ENCODE measurements around the gene TMEM135.
"Not testable (repeated sequence)": the region's sequence is repeated elsewhere in the genome, so short reads cannot be mapped to it uniquely, and the experiment has no call there.

The TMEM135 gene

GRCh38 chr11:87148749-87149148 lies 111.0 kb downstream of the TMEM135 start:
- no peak overlapping the region for H2AFZ ChIP-seq (ENCODE audit: low read depth)
- TF ChIP-seq CTCF (conservative IDR thresholded peaks at IDR 0.05; ENCODE audit: low read depth, low read length) = no peak
- H3K27me3 ChIP-seq (ENCODE audit: insufficient read depth, low read depth) = no peaks in the 10 kb centered on the region
- no peak overlapping the region for H3K4me3 ChIP-seq (IDR thresholded peaks at IDR 0.05; ENCODE audit: insufficient read depth, low read depth, low read length)
- no peak overlapping the region for H3K27ac ChIP-seq
- H3K4me2 ChIP-seq = no peak overlapping the region
- H3K4me1 ChIP-seq (ENCODE audit: low read depth, poor library complexity, severe bottlenecking) = peaks cover under 1% of the 10 kb centered on the region
- H3K9ac ChIP-seq = no peak overlapping the region
- no peaks in the 10 kb centered on the region; the same call in 1 of the 2 replicates for H3K79me2 ChIP-seq (ENCODE audit: insufficient read depth, low read depth)
- H3K36me3 ChIP-seq (ENCODE audit: insufficient read depth) = no peaks in the 10 kb centered on the region
- no peaks in the 10 kb centered on the region for H4K20me1 ChIP-seq (ENCODE audit: insufficient read depth)

GRCh38 chr11:87149782-87150181 lies 112.0 kb downstream of the TMEM135 start:
- H3K27ac ChIP-seq; H3K36me3 ChIP-seq (ENCODE audit: insufficient read depth); H3K9ac ChIP-seq; H3K27me3 ChIP-seq (ENCODE audit: insufficient read depth, low read depth); H3K79me2 ChIP-seq (ENCODE audit: insufficient read depth, low read depth); H3K4me1 ChIP-seq (ENCODE audit: low read depth, poor library complexity, severe bottlenecking); H3K4me3 ChIP-seq (IDR thresholded peaks at IDR 0.05; ENCODE audit: insufficient read depth, low read depth, low read length); H4K20me1 ChIP-seq (ENCODE audit: insufficient read depth); H3K4me2 ChIP-seq; H2AFZ ChIP-seq (ENCODE audit: low read depth): not testable (repeated sequence)

- H3K27ac ChIP-seq = no peak overlapping the region
- H3K4me3 ChIP-seq (IDR thresholded peaks at IDR 0.05; ENCODE audit: insufficient read depth, low read depth, low read length) = no peak overlapping the region
Observed at GRCh38 chr11:87150936-87151335, 113.2 kb downstream of the TMEM135 start.

GRCh38 chr11:87154246-87154645 lies 116.5 kb downstream of the TMEM135 start:
- Histone ChIP-seq H3K4me1 (ENCODE audit: low read depth, poor library complexity, severe bottlenecking) (no peaks in the 10 kb centered on the region), H3K27ac (no peak overlapping the region), H3K79me2 (ENCODE audit: insufficient read depth, low read depth) (no peaks in the 10 kb centered on the region), H3K4me2 (no peak overlapping the region), H3K27me3 (ENCODE audit: insufficient read depth, low read depth) (no peaks in the 10 kb centered on the region), H2AFZ (ENCODE audit: low read depth) (no peak overlapping the region), H3K9ac (no peak overlapping the region), H3K36me3 (ENCODE audit: insufficient read depth) (no peaks in the 10 kb centered on the region), H3K4me3 (IDR thresholded peaks at IDR 0.05; ENCODE audit: insufficient read depth, low read depth, low read length) (no peak overlapping the region), H4K20me1 (ENCODE audit: insufficient read depth) (no peaks in the 10 kb centered on the region)
- TF ChIP-seq CTCF (conservative IDR thresholded peaks at IDR 0.05; ENCODE audit: low read depth, low read length) = no peak

More at GRCh38 chr11:87150936-87151335, 113.2 kb downstream of the TMEM135 start:
- TF ChIP-seq CTCF (conservative IDR thresholded peaks at IDR 0.05; ENCODE audit: low read depth, low read length) = no peak
- H3K36me3 ChIP-seq (ENCODE audit: insufficient read depth) = no peaks in the 10 kb centered on the region
- H3K4me1 ChIP-seq (ENCODE audit: low read depth, poor library complexity, severe bottlenecking) = no peaks in the 10 kb centered on the region
- H3K4me2 ChIP-seq = no peak overlapping the region
- H2AFZ ChIP-seq (ENCODE audit: low read depth) = no peak overlapping the region
- H3K79me2 ChIP-seq (ENCODE audit: insufficient read depth, low read depth) = no peaks in the 10 kb centered on the region; the same call in 1 of the 2 replicates
- no peak overlapping the region for H3K9ac ChIP-seq
- no peaks in the 10 kb centered on the region for H3K27me3 ChIP-seq (ENCODE audit: insufficient read depth, low read depth)
- no peaks in the 10 kb centered on the region for H4K20me1 ChIP-seq (ENCODE audit: insufficient read depth)

- H3K79me2 ChIP-seq (ENCODE audit: insufficient read depth, low read depth) = no peaks in the 10 kb centered on the region
- H3K4me3 ChIP-seq (IDR thresholded peaks at IDR 0.05; ENCODE audit: insufficient read depth, low read depth, low read length) = no peak overlapping the region
- H2AFZ ChIP-seq (ENCODE audit: low read depth) = no peak overlapping the region
- no peaks in the 10 kb centered on the region for H3K36me3 ChIP-seq (ENCODE audit: insufficient read depth)
- no peak for TF ChIP-seq CTCF (conservative IDR thresholded peaks at IDR 0.05; ENCODE audit: low read depth, low read length)
- H3K27me3 ChIP-seq (ENCODE audit: insufficient read depth, low read depth) = no peaks in the 10 kb centered on the region
- no peak overlapping the region for H3K27ac ChIP-seq
- H3K4me2 ChIP-seq = no peak overlapping the region
- no peak overlapping the region for H3K9ac ChIP-seq
- H3K4me1 ChIP-seq (ENCODE audit: low read depth, poor library complexity, severe bottlenecking) = no peaks in the 10 kb centered on the region
- no peaks in the 10 kb centered on the region for H4K20me1 ChIP-seq (ENCODE audit: insufficient read depth)
Observed at GRCh38 chr11:87156970-87157369, 119.2 kb downstream of the TMEM135 start.

GRCh38 chr11:87169076-87169475 lies 131.3 kb downstream of the TMEM135 start:
- not testable (repeated sequence) for H3K27ac ChIP-seq; H3K36me3 ChIP-seq (ENCODE audit: insufficient read depth); H4K20me1 ChIP-seq (ENCODE audit: insufficient read depth); H2AFZ ChIP-seq (ENCODE audit: low read depth); H3K9ac ChIP-seq; H3K4me2 ChIP-seq; H3K4me1 ChIP-seq (ENCODE audit: low read depth, poor library complexity, severe bottlenecking); H3K4me3 ChIP-seq (IDR thresholded peaks at IDR 0.05; ENCODE audit: insufficient read depth, low read depth, low read length); H3K27me3 ChIP-seq (ENCODE audit: insufficient read depth, low read depth); H3K79me2 ChIP-seq (ENCODE audit: insufficient read depth, low read depth)

All from KMS-11 (cell line).